HEK293 (cell line): ENCODE data around the gene HERC2.
"Not testable (repeated sequence)": the region's sequence is repeated elsewhere in the genome, so short reads cannot be mapped to it uniquely, and the experiment has no call there.

ENCODE experiments used
- CTCF ChIA-PET: fragments of 350-600 bp; formaldehyde crosslinking; extraction: SDS; loops from one replicate; lab custom pipeline; 2021; ENCODE audit warnings: antibody characterized with exemption; lab: Yijun Ruan, JAX
- POLR2A ChIA-PET: fragments of 300-600 bp; formaldehyde crosslinking; extraction: SDS; loops from one replicate; lab custom pipeline; 2020; ENCODE audit warnings: antibody characterized with exemption, inconsistent platforms; lab: Yijun Ruan, JAX
- H3K27ac ChIP-seq: fragments of 200-500 bp; sonication (Bioruptor generic); 2 replicates; pipeline ENCODE4 v1.5.1; 2014; ENCODE audit warnings: low read depth, low read length, control low read depth, inconsistent platforms; ENCODE audit errors: extremely low read depth
- H3K36me3 ChIP-seq, 2 experiments: fragments of 200-500 bp in 1 of 2; sonication (Bioruptor generic) in 1 of 2; 1 replicate in 1 of 2; 2 replicates in 1 of 2; pipeline ENCODE4 v1.5.1; 2014 to 2017; ENCODE audit warnings: inconsistent platforms in 2 of 2, low read length in 2 of 2; ENCODE audit not compliant: control insufficient read depth in 2 of 2, insufficient read depth in 1 of 2
- H3K4me1 ChIP-seq: fragments of 200-500 bp; sonication (Bioruptor generic); 2 replicates; pipeline ENCODE4 v1.5.1; 2014; ENCODE audit warnings: mild to moderate bottlenecking, low read length, inconsistent platforms; ENCODE audit not compliant: control insufficient read depth, insufficient read depth
- H3K4me3 ChIP-seq: 2 replicates; pipeline ENCODE4 v1.5.1; 2011; ENCODE audit warnings: low read depth, mild to moderate bottlenecking, control low read depth, low read length, moderate library complexity
- H3K9me3 ChIP-seq: fragments of 200-500 bp; sonication (Bioruptor generic); 2 replicates; pipeline ENCODE4 v1.5.1; 2014; ENCODE audit warnings: low read depth, low read length, inconsistent platforms; ENCODE audit not compliant: control insufficient read depth, insufficient read depth
- GLIS2 ChIP-seq: fragments of 450-650 bp; formaldehyde crosslinking; IDR thresholded peaks from 2 replicates; pipeline ENCODE4 v1.5.1; 2016; ENCODE audit warnings: missing biosample characterization, missing genetic modification characterization
- KLF8 ChIP-seq: fragments of 450-650 bp; formaldehyde crosslinking; IDR thresholded peaks from 2 replicates; pipeline ENCODE4 v1.5.1; 2016; ENCODE audit warnings: missing biosample characterization, missing genetic modification characterization
- SETDB1 ChIP-seq: IDR thresholded peaks from one replicate; pipeline ENCODE4 v1.6.1; 2017; ENCODE audit warnings: mild to moderate bottlenecking, low read length, moderate library complexity, mixed read lengths; ENCODE audit not compliant: insufficient read length
- ZBTB21 ChIP-seq: fragments of 450-650 bp; formaldehyde crosslinking; IDR thresholded peaks from 2 replicates; pipeline ENCODE4 v1.5.1; 2017; ENCODE audit warnings: missing biosample characterization, missing genetic modification characterization
- ZFP3 ChIP-seq: fragments of 450-650 bp; formaldehyde crosslinking; IDR thresholded peaks from 2 replicates; pipeline ENCODE4 v1.5.1; 2016; ENCODE audit warnings: low read depth, missing biosample characterization, missing genetic modification characterization
- ZFP41 ChIP-seq: fragments of 450-650 bp; formaldehyde crosslinking; IDR thresholded peaks from 2 replicates; pipeline ENCODE4 v1.5.1; 2016; ENCODE audit warnings: missing biosample characterization, missing genetic modification characterization, borderline replicate concordance
- ZNF138 ChIP-seq: fragments of 450-650 bp; formaldehyde crosslinking; IDR thresholded peaks from 2 replicates; pipeline ENCODE4 v1.5.1; 2016; ENCODE audit warnings: missing biosample characterization, missing genetic modification characterization, borderline replicate concordance
- ZNF19 ChIP-seq: fragments of 450-650 bp; formaldehyde crosslinking; IDR thresholded peaks from 2 replicates; pipeline ENCODE4; 2016; ENCODE audit warnings: missing biosample characterization, missing genetic modification characterization, low read depth
- ZNF214 ChIP-seq: fragments of 450-650 bp; formaldehyde crosslinking; IDR thresholded peaks from 2 replicates; pipeline ENCODE4 v1.5.1; 2017; ENCODE audit warnings: missing biosample characterization, mild to moderate bottlenecking, missing genetic modification characterization, borderline replicate concordance
- ZNF221 ChIP-seq: fragments of 450-650 bp; formaldehyde crosslinking; IDR thresholded peaks from 2 replicates; pipeline ENCODE4 v1.5.1; 2017; ENCODE audit warnings: missing biosample characterization, missing genetic modification characterization, borderline replicate concordance
- ZNF311 ChIP-seq: fragments of 450-650 bp; formaldehyde crosslinking; IDR thresholded peaks from 2 replicates; pipeline ENCODE4 v1.5.1; 2017; ENCODE audit warnings: missing biosample characterization, missing genetic modification characterization, borderline replicate concordance
- ZNF324 ChIP-seq: fragments of 450-650 bp; formaldehyde crosslinking; IDR thresholded peaks from 2 replicates; pipeline ENCODE4 v1.5.1; 2016; ENCODE audit warnings: missing biosample characterization, missing genetic modification characterization
- ZNF335 ChIP-seq: fragments of 450-650 bp; formaldehyde crosslinking; conservative IDR thresholded peaks from 2 replicates; pipeline ENCODE4 v1.5.1; 2016; ENCODE audit warnings: missing biosample characterization, missing genetic modification characterization
- ZNF354C ChIP-seq: fragments of 450-650 bp; formaldehyde crosslinking; IDR thresholded peaks from 2 replicates; pipeline ENCODE4 v1.5.1; 2016; ENCODE audit warnings: missing biosample characterization, missing genetic modification characterization, low read depth, borderline replicate concordance
- ZNF37A ChIP-seq: fragments of 450-650 bp; IDR thresholded peaks from 2 replicates; pipeline ENCODE4 v1.5.1; 2018; ENCODE audit warnings: missing biosample characterization, missing genetic modification characterization
- ZNF391 ChIP-seq: fragments of 450-650 bp; formaldehyde crosslinking; IDR thresholded peaks from 2 replicates; pipeline ENCODE4 v1.5.1; 2016; ENCODE audit warnings: low read depth, missing biosample characterization, missing genetic modification characterization, borderline replicate concordance
- ZNF530 ChIP-seq: fragments of 450-650 bp; formaldehyde crosslinking; IDR thresholded peaks from 2 replicates; pipeline ENCODE4 v1.5.1; 2016; ENCODE audit warnings: low read depth, missing biosample characterization, missing genetic modification characterization
- ZNF544 ChIP-seq: fragments of 450-650 bp; formaldehyde crosslinking; IDR thresholded peaks from 2 replicates; pipeline ENCODE4 v1.5.0; 2017; ENCODE audit warnings: missing biosample characterization, missing genetic modification characterization
- ZNF585B ChIP-seq: fragments of 450-650 bp; formaldehyde crosslinking; IDR thresholded peaks from 2 replicates; pipeline ENCODE4 v1.5.1; 2016; ENCODE audit warnings: missing biosample characterization, missing genetic modification characterization
- ZNF624 ChIP-seq: fragments of 450-650 bp; formaldehyde crosslinking; IDR thresholded peaks from 2 replicates; pipeline ENCODE4 v1.5.1; 2017; ENCODE audit warnings: missing biosample characterization, missing genetic modification characterization
- ZSCAN30 ChIP-seq: fragments of 450-650 bp; IDR thresholded peaks from 2 replicates; pipeline ENCODE4 v1.5.1; 2018; ENCODE audit warnings: missing biosample characterization, mild to moderate bottlenecking, missing genetic modification characterization, moderate library complexity
- TF ChIP-seq, protein P1 (sequence below): fragments of 450-650 bp; formaldehyde crosslinking; IDR thresholded peaks from 2 replicates; pipeline ENCODE4 v1.5.1; 2017; ENCODE audit warnings: missing biosample characterization, missing genetic modification characterization
- TF ChIP-seq, protein P2 (sequence below): fragments of 450-650 bp; formaldehyde crosslinking; conservative IDR thresholded peaks from 2 replicates; pipeline ENCODE4 v1.5.1; 2016; ENCODE audit warnings: low read depth, missing biosample characterization, missing genetic modification characterization
- TF ChIP-seq, protein P3 (sequence below): fragments of 450-650 bp; formaldehyde crosslinking; IDR thresholded peaks from 2 replicates; pipeline ENCODE4 v1.5.1; 2016; ENCODE audit warnings: missing biosample characterization, missing genetic modification characterization

HERC2 gene

DNA sequence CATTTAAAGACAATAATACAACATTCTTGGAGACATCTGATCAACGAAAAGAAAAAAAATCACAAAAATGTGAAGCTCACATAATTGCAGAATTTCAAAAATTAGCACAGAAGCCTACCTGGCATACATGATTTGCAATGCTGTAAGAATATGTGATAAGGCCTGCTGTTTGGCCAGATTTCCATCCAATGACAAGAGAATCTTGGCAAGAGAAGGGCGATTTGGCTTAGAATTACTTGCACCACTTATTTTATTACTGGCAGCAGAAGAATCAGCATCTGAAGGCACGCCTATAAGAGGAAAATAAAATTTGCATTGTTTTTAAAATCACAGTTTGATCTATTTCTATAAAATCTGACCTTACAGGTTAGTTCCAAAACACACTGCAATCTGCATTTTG, 152.6 kb downstream of the HERC2 start:
- ChIA-PET CTCF (no interaction called here), POLR2A (no interaction called here)
- TF ChIP-seq ZNF19: no peak
- no peak for TF ChIP-seq ZNF530 (tag by site-specific recombination)
- TF ChIP-seq KLF8: no peak
- no peak for TF ChIP-seq ZNF214 (tag by site-specific recombination)
- TF ChIP-seq ZFP41: no peak
- TF ChIP-seq ZNF391 (tag by site-specific recombination): no peak
- no peak for TF ChIP-seq ZNF311
- no peak for TF ChIP-seq GLIS2

DNA sequence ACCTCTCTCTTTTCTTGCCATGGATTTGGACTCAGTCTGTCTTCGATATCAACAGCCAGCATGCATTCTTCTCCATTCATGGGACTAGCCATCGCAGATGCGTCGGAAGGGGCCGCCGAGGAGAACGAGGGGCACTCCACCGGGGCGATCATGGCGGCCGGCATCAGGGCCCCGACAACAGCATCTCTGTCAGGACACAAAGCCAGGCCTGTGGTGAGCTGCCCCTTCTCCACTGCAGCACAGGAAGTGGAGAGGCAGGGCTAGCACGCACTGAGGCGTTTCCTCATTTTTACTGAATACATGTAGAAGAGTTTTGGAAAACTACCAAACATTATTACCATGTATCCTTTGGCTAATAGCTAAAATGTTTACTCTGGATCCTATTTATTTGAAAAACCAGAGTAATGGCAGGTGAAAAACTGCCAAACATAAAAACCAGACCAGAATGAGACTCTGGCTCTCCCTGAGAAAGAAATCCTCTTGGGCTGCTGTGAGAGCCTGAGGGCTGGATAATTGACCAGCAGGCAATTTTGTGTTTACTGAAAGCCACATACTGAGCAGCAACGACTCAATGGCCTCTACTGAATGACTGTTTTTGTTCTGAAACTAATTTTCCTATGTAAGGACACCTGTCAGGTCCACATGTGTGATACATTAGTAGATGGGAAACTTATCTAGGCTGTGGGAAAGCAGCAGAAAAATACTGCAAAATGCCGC, 153.4 kb downstream of the HERC2 start:
- H3K27ac ChIP-seq, H3K4me1 ChIP-seq, H3K4me3 ChIP-seq, H3K9me3 ChIP-seq, CTCF ChIA-PET, POLR2A ChIA-PET: not testable (repeated sequence)
- H3K36me3 ChIP-seq: peaks cover 12 to 86% of the 10 kb centered on the region in 2 experiments; a peak in 2 of 3 replicates

More for the DNA sequence above, 152.6 kb downstream of the HERC2 start:
- Histone ChIP-seq H3K9me3 (no peaks in the 10 kb centered on the region), H3K4me1 (no peaks in the 10 kb centered on the region), H3K4me3 (no peak overlapping the region), H3K36me3 (peaks cover 12 to 79% of the 10 kb centered on the region in 2 experiments; a peak in 2 of 3 replicates), H3K27ac (no peak overlapping the region)

DNA sequence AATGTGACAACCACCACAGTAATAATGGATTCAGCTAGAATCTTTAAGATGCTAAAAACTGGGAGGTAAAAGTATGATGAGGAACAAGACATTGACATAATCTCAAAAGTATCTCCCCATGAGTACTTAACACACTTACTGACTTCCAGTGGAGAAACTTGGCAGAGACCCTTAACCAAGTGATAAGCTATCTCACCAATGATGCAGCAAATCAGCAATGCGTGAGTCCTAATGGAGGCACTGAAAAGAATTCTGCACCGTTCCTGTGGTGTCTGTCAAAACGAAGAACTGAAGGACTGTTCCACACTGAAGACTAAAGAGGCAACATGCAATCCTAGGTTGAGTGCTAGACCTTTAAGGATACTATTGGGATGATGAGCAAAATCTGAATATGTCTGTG, 154.9 kb downstream of the HERC2 start:
- Histone ChIP-seq H3K9me3 (no peaks in the 10 kb centered on the region), H3K36me3 (peaks cover 13 to 89% of the 10 kb centered on the region in 2 experiments; a peak in 2 of 3 replicates), H3K27ac (no peak overlapping the region), H3K4me3 (no peak overlapping the region), H3K4me1 (no peaks in the 10 kb centered on the region)
- ChIA-PET POLR2A (no interaction called here), CTCF (interaction anchor here (0.8 kb wide), 1 partner anchor 41 kb away, joined by 3 read pairs; no protein-coding TSS in a partner anchor)
- TF ChIP-seq ZNF138 (tag by site-specific recombination) (no peak), ZNF324 (tag by site-specific recombination) (no peak), ZNF37A (tag by site-specific recombination) (no peak), ZFP3 (tag by site-specific recombination) (no peak), ZBTB21 (tag by site-specific recombination) (no peak), ZNF214 (tag by site-specific recombination) (no peak), ZNF544 (tag by site-specific recombination) (no peak), ZNF335 (tag by site-specific recombination) (no peak), ZSCAN30 (tag by site-specific recombination) (no peak), ZNF624 (tag by site-specific recombination) (no peak), ZNF221 (tag by site-specific recombination) (no peak), ZNF391 (tag by site-specific recombination) (no peak), ZNF585B (tag by site-specific recombination) (no peak), SETDB1 (no peak), ZNF354C (tag by site-specific recombination) (no peak)
- TF ChIP-seq, protein P1, sequence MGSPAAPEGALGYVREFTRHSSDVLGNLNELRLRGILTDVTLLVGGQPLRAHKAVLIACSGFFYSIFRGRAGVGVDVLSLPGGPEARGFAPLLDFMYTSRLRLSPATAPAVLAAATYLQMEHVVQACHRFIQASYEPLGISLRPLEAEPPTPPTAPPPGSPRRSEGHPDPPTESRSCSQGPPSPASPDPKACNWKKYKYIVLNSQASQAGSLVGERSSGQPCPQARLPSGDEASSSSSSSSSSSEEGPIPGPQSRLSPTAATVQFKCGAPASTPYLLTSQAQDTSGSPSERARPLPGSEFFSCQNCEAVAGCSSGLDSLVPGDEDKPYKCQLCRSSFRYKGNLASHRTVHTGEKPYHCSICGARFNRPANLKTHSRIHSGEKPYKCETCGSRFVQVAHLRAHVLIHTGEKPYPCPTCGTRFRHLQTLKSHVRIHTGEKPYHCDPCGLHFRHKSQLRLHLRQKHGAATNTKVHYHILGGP (tag by site-specific recombination): no peak
- TF ChIP-seq, protein P2, sequence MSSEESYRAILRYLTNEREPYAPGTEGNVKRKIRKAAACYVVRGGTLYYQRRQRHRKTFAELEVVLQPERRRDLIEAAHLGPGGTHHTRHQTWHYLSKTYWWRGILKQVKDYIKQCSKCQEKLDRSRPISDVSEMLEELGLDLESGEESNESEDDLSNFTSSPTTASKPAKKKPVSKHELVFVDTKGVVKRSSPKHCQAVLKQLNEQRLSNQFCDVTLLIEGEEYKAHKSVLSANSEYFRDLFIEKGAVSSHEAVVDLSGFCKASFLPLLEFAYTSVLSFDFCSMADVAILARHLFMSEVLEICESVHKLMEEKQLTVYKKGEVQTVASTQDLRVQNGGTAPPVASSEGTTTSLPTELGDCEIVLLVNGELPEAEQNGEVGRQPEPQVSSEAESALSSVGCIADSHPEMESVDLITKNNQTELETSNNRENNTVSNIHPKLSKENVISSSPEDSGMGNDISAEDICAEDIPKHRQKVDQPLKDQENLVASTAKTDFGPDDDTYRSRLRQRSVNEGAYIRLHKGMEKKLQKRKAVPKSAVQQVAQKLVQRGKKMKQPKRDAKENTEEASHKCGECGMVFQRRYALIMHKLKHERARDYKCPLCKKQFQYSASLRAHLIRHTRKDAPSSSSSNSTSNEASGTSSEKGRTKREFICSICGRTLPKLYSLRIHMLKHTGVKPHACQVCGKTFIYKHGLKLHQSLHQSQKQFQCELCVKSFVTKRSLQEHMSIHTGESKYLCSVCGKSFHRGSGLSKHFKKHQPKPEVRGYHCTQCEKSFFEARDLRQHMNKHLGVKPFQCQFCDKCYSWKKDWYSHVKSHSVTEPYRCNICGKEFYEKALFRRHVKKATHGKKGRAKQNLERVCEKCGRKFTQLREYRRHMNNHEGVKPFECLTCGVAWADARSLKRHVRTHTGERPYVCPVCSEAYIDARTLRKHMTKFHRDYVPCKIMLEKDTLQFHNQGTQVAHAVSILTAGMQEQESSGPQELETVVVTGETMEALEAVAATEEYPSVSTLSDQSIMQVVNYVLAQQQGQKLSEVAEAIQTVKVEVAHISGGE (tag by site-specific recombination): no peak
- TF ChIP-seq, protein P3, sequence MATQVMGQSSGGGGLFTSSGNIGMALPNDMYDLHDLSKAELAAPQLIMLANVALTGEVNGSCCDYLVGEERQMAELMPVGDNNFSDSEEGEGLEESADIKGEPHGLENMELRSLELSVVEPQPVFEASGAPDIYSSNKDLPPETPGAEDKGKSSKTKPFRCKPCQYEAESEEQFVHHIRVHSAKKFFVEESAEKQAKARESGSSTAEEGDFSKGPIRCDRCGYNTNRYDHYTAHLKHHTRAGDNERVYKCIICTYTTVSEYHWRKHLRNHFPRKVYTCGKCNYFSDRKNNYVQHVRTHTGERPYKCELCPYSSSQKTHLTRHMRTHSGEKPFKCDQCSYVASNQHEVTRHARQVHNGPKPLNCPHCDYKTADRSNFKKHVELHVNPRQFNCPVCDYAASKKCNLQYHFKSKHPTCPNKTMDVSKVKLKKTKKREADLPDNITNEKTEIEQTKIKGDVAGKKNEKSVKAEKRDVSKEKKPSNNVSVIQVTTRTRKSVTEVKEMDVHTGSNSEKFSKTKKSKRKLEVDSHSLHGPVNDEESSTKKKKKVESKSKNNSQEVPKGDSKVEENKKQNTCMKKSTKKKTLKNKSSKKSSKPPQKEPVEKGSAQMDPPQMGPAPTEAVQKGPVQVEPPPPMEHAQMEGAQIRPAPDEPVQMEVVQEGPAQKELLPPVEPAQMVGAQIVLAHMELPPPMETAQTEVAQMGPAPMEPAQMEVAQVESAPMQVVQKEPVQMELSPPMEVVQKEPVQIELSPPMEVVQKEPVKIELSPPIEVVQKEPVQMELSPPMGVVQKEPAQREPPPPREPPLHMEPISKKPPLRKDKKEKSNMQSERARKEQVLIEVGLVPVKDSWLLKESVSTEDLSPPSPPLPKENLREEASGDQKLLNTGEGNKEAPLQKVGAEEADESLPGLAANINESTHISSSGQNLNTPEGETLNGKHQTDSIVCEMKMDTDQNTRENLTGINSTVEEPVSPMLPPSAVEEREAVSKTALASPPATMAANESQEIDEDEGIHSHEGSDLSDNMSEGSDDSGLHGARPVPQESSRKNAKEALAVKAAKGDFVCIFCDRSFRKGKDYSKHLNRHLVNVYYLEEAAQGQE: no peak
